HepG2 (cell line): ENCODE measurements around the gene BCL11B. TPM values are rescaled to one million over a fixed set of nuclear protein-coding genes. Genes with fewer than 3 reads are reported as not detected.

Experiments
- ATAC-seq: fragments of 200-7000 bp; cut with Tn5 transposase; 3 replicates; pipeline ENCODE4 v1.9.1; 2020; ENCODE audit warnings: mild to moderate bottlenecking, moderate library complexity
- BruUV-seq: library from RNA; stranded (reverse); fragments of 400-500 nt; replicated peaks from 2 replicates; lab custom pipeline; 2021; lab: Mats Ljungman, UMichigan
- CTCF ChIA-PET: fragments of 300-600 bp; formaldehyde crosslinking; extraction: SDS; loops from one replicate; lab custom pipeline; 2021; ENCODE audit warnings: low total read pairs, inconsistent platforms, low intra/inter-chr PET ratio; lab: Yijun Ruan, JAX
- POLR2A ChIA-PET: fragments of 350-600 bp; sonication (Branson Sonifier 250); formaldehyde crosslinking; loops from one replicate; lab custom pipeline; 2020; ENCODE audit warnings: antibody characterized with exemption, inconsistent platforms; lab: Yijun Ruan, JAX
- DNase-seq: peaks from one replicate; pipeline ENCODE4 v3.0.0-alpha.2; 2015; ENCODE audit warnings: low spot score
- FAIRE-seq: peaks from 3 replicates; lab custom pipeline; 2011; peaks lifted over from hg19 to GRCh38; lab: Jason Lieb, UNC
- H2AFZ ChIP-seq: one replicate; pipeline ENCODE4 v1.6.1; 2011; ENCODE audit warnings: low read length, inconsistent platforms
- H3K27ac ChIP-seq: fragments of 300-600 bp; 3 replicates; pipeline ENCODE4 v1.8.0; 2011; ENCODE audit warnings: mixed run types, mild to moderate bottlenecking, mixed read lengths, low read length, inconsistent platforms; ENCODE audit not compliant: insufficient read depth; ENCODE audit errors: extremely low read length
- H3K27me3 ChIP-seq, 2 experiments: fragments of 200-600 bp in 1 of 2; 2 replicates in 1 of 2; 3 replicates in 1 of 2; pipeline versions ENCODE4 v1.6.0 to v1.8.0; 2011; ENCODE audit warnings: low read length in 2 of 2, mild to moderate bottlenecking in 2 of 2, moderate library complexity in 2 of 2, inconsistent platforms in 1 of 2; ENCODE audit not compliant: insufficient read depth in 2 of 2, control insufficient read depth in 1 of 2
- H3K36me3 ChIP-seq, 2 experiments: fragments of 200-600 bp in 1 of 2; replicated peaks in 1 of 2; 2 replicates in 1 of 2; 3 replicates in 1 of 2; pipeline versions ENCODE4 v1.5.1 to v1.8.0; 2011; ENCODE audit warnings: low read length in 2 of 2, inconsistent platforms in 1 of 2; ENCODE audit not compliant: insufficient read depth in 2 of 2, control insufficient read depth in 1 of 2
- H3K4me1 ChIP-seq: 2 replicates; pipeline ENCODE4 v1.5.1; 2012; ENCODE audit warnings: low read length, inconsistent platforms; ENCODE audit not compliant: insufficient read depth
- H3K4me2 ChIP-seq: 2 replicates; pipeline ENCODE4 v1.6.0; 2011; ENCODE audit warnings: low read depth, low read length, inconsistent platforms
- H3K4me3 ChIP-seq, 3 experiments: fragments of 200-600 bp in 1 of 3; sonication (generic), shearing (Covaris generic) in 1 of 3; replicated peaks in 1 of 3; 2 replicates each; pipeline ENCODE4 v1.5.1; 2011 to 2016; ENCODE audit warnings: low read length in 3 of 3, inconsistent platforms in 2 of 3, low read depth in 2 of 3, mild to moderate bottlenecking in 2 of 3, control low read depth in 1 of 3, mixed read lengths in 1 of 3; ENCODE audit not compliant: insufficient read depth in 1 of 3
- H3K79me2 ChIP-seq: one replicate; pipeline ENCODE4 v1.6.1; 2011; ENCODE audit warnings: low read length, inconsistent platforms; ENCODE audit not compliant: insufficient read depth
- H3K9ac ChIP-seq: 2 replicates; pipeline ENCODE4 v1.6.0; 2011; ENCODE audit warnings: mild to moderate bottlenecking, low read depth, low read length, inconsistent platforms; ENCODE audit not compliant: insufficient read depth
- H3K9me3 ChIP-seq: 2 replicates; pipeline ENCODE4 v1.5.1; 2012; ENCODE audit warnings: mild to moderate bottlenecking, low read length
- H4K20me1 ChIP-seq: 2 replicates; pipeline ENCODE4 v1.6.0; 2011; ENCODE audit warnings: inconsistent platforms, mild to moderate bottlenecking, low read length, moderate library complexity; ENCODE audit not compliant: insufficient read depth
- NPAS2 ChIP-seq: sonication (generic); formaldehyde crosslinking; IDR thresholded peaks from 2 replicates; pipeline ENCODE4 v1.8.0; 2022; ENCODE audit warnings: mild to moderate bottlenecking, missing genetic modification reagents, borderline replicate concordance
- SUZ12 ChIP-seq: fragments of 150-350 bp; IDR thresholded peaks from 2 replicates; pipeline ENCODE4 v1.6.1; 2014; ENCODE audit warnings: low read depth, low read length
- ZNF329 ChIP-seq: sonication (generic); formaldehyde crosslinking; IDR thresholded peaks from 2 replicates; pipeline ENCODE4 v1.9.0; 2021; ENCODE audit warnings: low read depth, mild to moderate bottlenecking, missing genetic modification reagents
- ZNF546 ChIP-seq: sonication (generic); formaldehyde crosslinking; conservative IDR thresholded peaks from 2 replicates; pipeline ENCODE4 v1.8.1; 2023; ENCODE audit warnings: mild to moderate bottlenecking, missing genetic modification reagents
- ZNF891 ChIP-seq: sonication (generic); formaldehyde crosslinking; IDR thresholded peaks from 2 replicates; pipeline ENCODE4 v1.5.0; 2020; ENCODE audit warnings: mild to moderate bottlenecking, missing genetic modification reagents
- WGBS: methylation state at CpG from one replicate; pipeline ENCODE4 v1.1.6; 2017; ENCODE audit warnings: low lambda C conversion rate; 5-methylcytosine and 5-hydroxymethylcytosine counted together
- in situ Hi-C: cut with HindIII; loops from 2 replicates; pipeline ENCODE4 v1.10.0; 2017; ENCODE audit warnings: low pct_unique_long_range_greater_than_20kb; ENCODE audit not compliant: extremely low pct_ligation_motif_present
- intact Hi-C: fragments of 100-400 bp; cut with micrococcal nuclease; formaldehyde crosslinking; loops from one replicate; pipeline ENCODE4 v1.10.0; 2022; ENCODE audit not compliant: unreplicated experiment
- polyA plus RNA-seq, 8 experiments: library from polyadenylated mRNA; depleted of rRNA in 3 of 8; stranded (reverse) in 7 of 8; unstranded in 1 of 8; fragments of >200 nt; fragmentation: Illumina TruSeq in 4 of 8; extraction: Trizol in 4 of 8; gene quantifications; 2 replicates each; pipeline versions ENCODE4 v1.2.1 to v1.2.3, GENCODE V29; 2011 to 2016; ENCODE audit warnings: low read depth in 4 of 8, missing spikeins in 1 of 8, mixed read lengths in 1 of 8; ENCODE audit not compliant: insufficient read depth in 1 of 8
- total RNA-seq, 5 experiments: library from RNA; depleted of rRNA; stranded (reverse); fragments of >200 nt; fragmentation: Illumina TruSeq; extraction: Trizol; gene quantifications; 2 replicates each; pipeline ENCODE4 v1.2.3, GENCODE V29; 2016; ENCODE audit warnings: low read depth in 1 of 5
- TF ChIP-seq, protein P1 (sequence below): sonication (generic); formaldehyde crosslinking; IDR thresholded peaks from 2 replicates; pipeline ENCODE4 v1.4.0; 2020; ENCODE audit warnings: low read depth, missing genetic modification reagents
- TF ChIP-seq, protein P2 (sequence below): sonication (generic); formaldehyde crosslinking; IDR thresholded peaks from 2 replicates; pipeline ENCODE4 v1.8.1; 2023; ENCODE audit warnings: missing genetic modification reagents, mild to moderate bottlenecking, borderline replicate concordance
- TF ChIP-seq, protein P3 (sequence below): sonication (generic); formaldehyde crosslinking; IDR thresholded peaks from 2 replicates; pipeline ENCODE4 v1.8.0; 2022; ENCODE audit warnings: mild to moderate bottlenecking, missing genetic modification reagents; ENCODE audit not compliant: insufficient replicate concordance
- TF ChIP-seq, protein P4 (sequence below): sonication (generic); formaldehyde crosslinking; conservative IDR thresholded peaks from 2 replicates; pipeline ENCODE4 v1.8.0; 2022; ENCODE audit warnings: low read depth, missing genetic modification reagents
- TF ChIP-seq, protein P5 (sequence below): sonication (generic); formaldehyde crosslinking; IDR thresholded peaks from 2 replicates; pipeline ENCODE4 v1.8.1; 2022; ENCODE audit warnings: mild to moderate bottlenecking, missing genetic modification reagents

BCL11B gene
- total and polyA plus RNA-seq, 2 of the 13 experiments (the other 11 are each of a cell fraction or from before 2014, with no cell fraction given) = not detected

DNA sequence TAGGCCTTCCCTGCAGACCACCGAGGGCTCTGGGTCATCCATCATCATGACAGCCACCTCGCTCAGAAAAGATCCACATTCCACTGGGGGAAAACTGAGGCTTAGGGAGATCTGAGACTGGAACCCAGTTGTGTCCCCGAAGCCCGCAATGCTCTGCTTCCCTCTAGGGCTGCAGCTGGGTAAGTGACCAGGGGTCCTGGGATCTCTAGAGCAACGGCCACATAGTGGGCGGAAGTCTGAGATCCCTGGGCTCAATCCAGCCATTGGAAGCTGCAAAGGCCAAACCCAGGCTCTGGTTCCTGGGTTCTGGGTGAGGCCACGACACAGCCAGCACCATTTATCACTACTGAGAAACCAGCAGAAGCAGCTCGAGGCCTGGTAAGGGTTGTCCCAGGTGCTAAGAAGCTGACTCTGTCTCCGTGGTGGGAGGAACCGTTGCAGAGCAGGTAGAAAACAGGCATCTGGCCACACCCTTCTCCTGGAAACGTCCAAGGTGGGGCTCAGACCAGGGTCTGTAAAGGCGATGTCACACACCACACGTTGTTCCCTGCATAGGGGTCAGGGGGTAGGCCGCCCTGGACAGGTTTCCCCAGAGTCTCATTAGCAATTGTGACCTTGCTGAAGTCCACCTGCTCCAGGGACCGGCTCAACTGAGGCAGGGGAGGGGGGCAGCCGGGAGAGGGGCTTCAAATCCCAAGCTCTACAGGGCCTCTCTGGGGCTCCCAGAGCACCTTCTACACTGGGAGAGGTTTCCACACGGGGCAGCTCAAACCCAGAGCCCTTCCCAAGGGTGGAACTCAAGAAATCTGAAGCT, 38.6 kb downstream of the BCL11B start (continued):
- TF ChIP-seq, protein P1, sequence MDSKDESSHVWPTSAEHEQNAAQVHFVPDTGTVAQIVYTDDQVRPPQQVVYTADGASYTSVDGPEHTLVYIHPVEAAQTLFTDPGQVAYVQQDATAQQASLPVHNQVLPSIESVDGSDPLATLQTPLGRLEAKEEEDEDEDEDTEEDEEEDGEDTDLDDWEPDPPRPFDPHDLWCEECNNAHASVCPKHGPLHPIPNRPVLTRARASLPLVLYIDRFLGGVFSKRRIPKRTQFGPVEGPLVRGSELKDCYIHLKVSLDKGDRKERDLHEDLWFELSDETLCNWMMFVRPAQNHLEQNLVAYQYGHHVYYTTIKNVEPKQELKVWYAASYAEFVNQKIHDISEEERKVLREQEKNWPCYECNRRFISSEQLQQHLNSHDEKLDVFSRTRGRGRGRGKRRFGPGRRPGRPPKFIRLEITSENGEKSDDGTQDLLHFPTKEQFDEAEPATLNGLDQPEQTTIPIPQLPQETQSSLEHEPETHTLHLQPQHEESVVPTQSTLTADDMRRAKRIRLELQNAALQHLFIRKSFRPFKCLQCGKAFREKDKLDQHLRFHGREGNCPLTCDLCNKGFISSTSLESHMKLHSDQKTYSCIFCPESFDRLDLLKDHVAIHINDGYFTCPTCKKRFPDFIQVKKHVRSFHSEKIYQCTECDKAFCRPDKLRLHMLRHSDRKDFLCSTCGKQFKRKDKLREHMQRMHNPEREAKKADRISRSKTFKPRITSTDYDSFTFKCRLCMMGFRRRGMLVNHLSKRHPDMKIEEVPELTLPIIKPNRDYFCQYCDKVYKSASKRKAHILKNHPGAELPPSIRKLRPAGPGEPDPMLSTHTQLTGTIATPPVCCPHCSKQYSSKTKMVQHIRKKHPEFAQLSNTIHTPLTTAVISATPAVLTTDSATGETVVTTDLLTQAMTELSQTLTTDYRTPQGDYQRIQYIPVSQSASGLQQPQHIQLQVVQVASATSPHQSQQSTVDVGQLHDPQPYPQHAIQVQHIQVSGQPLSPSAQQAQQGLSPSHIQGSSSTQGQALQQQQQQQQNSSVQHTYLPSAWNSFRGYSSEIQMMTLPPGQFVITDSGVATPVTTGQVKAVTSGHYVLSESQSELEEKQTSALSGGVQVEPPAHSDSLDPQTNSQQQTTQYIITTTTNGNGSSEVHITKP = no peak
- TF ChIP-seq ZNF891 (CRISPR knock-in tag) = no peak
- TF ChIP-seq, all 625 proteins: peak for 0

DNA sequence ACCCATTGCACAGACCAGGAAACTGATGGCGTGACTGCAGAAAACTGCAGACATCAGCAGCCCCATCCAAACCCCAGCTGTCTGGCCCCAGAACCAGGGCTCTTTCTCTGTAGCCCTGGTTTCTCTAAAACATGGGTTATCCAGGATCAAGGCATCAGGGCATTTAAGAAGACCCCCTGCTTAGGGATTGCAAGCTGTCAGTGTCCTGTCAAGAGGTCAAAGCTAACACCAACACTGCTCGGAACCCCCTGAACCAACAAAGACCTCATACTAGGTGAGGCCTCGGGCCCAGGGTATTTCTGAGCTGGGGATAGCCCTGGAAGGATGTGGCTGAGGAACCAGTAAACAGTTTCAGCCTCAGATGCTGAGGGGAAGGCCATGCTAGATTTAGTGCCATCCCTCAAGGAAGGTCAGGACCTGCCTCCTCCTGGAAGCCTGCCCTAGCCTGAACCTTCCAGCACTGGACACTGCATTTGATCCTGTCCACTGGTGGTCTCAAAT, 39.2 kb downstream of the BCL11B start:
- CTCF ChIA-PET = no interaction called here
- TF ChIP-seq, protein P2, sequence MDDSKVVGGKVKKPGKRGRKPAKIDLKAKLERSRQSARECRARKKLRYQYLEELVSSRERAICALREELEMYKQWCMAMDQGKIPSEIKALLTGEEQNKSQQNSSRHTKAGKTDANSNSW (CRISPR knock-in tag) = no peak
- no peak for TF ChIP-seq SUZ12
- TF ChIP-seq NPAS2 = no peak
- TF ChIP-seq ZNF329 = no peak
- no peak for TF ChIP-seq ZNF546
- TF ChIP-seq, protein P3, sequence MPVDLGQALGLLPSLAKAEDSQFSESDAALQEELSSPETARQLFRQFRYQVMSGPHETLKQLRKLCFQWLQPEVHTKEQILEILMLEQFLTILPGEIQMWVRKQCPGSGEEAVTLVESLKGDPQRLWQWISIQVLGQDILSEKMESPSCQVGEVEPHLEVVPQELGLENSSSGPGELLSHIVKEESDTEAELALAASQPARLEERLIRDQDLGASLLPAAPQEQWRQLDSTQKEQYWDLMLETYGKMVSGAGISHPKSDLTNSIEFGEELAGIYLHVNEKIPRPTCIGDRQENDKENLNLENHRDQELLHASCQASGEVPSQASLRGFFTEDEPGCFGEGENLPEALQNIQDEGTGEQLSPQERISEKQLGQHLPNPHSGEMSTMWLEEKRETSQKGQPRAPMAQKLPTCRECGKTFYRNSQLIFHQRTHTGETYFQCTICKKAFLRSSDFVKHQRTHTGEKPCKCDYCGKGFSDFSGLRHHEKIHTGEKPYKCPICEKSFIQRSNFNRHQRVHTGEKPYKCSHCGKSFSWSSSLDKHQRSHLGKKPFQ = no peak
- TF ChIP-seq, protein P4, sequence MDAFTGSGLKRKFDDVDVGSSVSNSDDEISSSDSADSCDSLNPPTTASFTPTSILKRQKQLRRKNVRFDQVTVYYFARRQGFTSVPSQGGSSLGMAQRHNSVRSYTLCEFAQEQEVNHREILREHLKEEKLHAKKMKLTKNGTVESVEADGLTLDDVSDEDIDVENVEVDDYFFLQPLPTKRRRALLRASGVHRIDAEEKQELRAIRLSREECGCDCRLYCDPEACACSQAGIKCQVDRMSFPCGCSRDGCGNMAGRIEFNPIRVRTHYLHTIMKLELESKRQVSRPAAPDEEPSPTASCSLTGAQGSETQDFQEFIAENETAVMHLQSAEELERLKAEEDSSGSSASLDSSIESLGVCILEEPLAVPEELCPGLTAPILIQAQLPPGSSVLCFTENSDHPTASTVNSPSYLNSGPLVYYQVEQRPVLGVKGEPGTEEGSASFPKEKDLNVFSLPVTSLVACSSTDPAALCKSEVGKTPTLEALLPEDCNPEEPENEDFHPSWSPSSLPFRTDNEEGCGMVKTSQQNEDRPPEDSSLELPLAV (CRISPR knock-in tag) = no peak
- TF ChIP-seq, protein P5, sequence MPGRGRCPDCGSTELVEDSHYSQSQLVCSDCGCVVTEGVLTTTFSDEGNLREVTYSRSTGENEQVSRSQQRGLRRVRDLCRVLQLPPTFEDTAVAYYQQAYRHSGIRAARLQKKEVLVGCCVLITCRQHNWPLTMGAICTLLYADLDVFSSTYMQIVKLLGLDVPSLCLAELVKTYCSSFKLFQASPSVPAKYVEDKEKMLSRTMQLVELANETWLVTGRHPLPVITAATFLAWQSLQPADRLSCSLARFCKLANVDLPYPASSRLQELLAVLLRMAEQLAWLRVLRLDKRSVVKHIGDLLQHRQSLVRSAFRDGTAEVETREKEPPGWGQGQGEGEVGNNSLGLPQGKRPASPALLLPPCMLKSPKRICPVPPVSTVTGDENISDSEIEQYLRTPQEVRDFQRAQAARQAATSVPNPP (CRISPR knock-in tag) = no peak

More for the DNA sequence above, 39.2 kb downstream of the BCL11B start:
- no peak overlapping the region for H3K9ac ChIP-seq
- DNase-seq (no peak), ATAC-seq (no peak), FAIRE-seq (no peak)
- in situ Hi-C loops (no loop called here), intact Hi-C loops (loop anchor here (1.0 kb wide), 1 partner anchor 49 kb away; no protein-coding TSS in a partner anchor)
- no peak overlapping the region for H3K4me3 ChIP-seq
- BruUV-seq = no TSS peak
- H3K4me2 ChIP-seq = no peak overlapping the region
- H3K36me3 ChIP-seq = no peaks in the 10 kb centered on the region
- 0 out of 2 replicates have a peak, but pooled peaks cover 2% of the 10 kb centered on the region for H4K20me1 ChIP-seq
- H3K27me3 ChIP-seq = peaks cover 2 to 36% of the 10 kb centered on the region in 2 experiments; a peak in 1 of 5 replicates
- no peak overlapping the region for H2AFZ ChIP-seq
- no peaks in the 10 kb centered on the region for H3K79me2 ChIP-seq
- no peaks in the 10 kb centered on the region for H3K9me3 ChIP-seq
- H3K27ac ChIP-seq = no peak overlapping the region
- 0% methylated on average over 1 of the region's 3 CpGs for WGBS
- no peaks in the 10 kb centered on the region for H3K4me1 ChIP-seq
- POLR2A ChIA-PET = no interaction called here
